Hindlimb muscle (tissue), 1 donor: ENCODE measurements around the gene TTYH1. TPM values are rescaled to one million over a fixed set of nuclear protein-coding genes. Genes with fewer than 3 reads are reported as not detected.
"Not testable (repeated sequence)": the region's sequence is repeated elsewhere in the genome, so short reads cannot be mapped to it uniquely, and the experiment has no call there.

Source experiments
- DNase-seq: peaks from one replicate; pipeline ENCODE4 v3.0.0-alpha.2; 2013
- polyA plus RNA-seq: library from polyadenylated mRNA; unstranded; fragments of 120-200 nt; gene quantifications from one replicate; pipeline ENCODE4 v1.2.1, GENCODE V29; 2013; ENCODE audit not compliant: insufficient read length

The TTYH1 gene
- polyA plus RNA-seq, 1 donor = 3.2 TPM

DNA sequence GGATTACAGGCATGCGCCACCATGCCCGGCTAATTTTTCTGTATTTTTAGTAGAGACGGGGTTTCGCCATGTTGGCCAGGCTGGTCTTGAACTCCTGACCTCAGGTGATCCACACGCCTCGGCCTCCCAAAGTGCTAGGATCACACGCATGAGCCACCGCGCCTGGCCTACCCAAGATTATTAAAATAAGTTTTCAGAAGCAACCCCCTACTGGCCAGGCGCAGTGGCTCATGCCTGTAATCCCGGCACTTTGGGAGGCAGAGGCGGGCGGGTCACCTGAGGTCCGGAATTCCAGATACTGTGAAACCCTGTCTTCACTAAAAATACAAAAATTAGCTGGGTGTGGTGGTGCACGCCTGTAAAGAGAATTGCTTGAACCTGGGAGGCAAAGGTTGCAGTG, 31.1 kb downstream of the TTYH1 start:
- DNase-seq = not testable (repeated sequence)

DNA sequence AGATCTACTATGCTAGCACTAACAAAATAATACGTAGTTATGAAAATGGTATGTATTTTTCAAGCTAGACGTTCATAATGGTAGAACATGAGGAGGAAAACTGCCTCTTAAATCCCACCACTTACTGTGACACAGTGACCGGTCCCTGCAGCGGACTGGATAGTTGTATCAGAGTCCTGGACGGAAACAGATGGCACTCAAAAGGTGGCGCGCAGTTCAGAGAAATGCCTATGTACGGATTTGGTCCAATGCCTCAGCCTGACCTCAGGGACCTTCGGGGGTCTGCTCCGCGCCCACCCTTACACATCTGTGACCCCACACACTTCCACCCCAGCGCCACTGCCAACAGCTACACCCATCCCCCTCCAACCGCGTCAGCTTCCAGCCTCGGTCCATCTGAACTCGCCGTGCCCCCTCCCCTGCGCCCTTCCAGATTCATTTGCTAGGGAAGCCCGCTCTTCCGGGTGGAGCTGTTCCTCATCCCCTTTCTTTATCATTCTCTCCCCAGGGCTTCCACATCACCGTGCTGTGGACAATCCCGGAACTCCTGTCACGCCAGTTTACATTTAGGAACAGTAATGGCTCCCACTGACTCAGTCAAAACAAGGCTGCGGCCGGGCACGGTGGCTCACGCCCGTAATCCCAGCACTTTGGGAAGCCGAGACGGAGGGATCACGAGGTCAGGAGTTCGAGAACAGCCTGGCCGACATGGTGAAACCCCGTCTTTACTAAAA, 32.9 kb downstream of the TTYH1 start:
- no peak for DNase-seq

DNA sequence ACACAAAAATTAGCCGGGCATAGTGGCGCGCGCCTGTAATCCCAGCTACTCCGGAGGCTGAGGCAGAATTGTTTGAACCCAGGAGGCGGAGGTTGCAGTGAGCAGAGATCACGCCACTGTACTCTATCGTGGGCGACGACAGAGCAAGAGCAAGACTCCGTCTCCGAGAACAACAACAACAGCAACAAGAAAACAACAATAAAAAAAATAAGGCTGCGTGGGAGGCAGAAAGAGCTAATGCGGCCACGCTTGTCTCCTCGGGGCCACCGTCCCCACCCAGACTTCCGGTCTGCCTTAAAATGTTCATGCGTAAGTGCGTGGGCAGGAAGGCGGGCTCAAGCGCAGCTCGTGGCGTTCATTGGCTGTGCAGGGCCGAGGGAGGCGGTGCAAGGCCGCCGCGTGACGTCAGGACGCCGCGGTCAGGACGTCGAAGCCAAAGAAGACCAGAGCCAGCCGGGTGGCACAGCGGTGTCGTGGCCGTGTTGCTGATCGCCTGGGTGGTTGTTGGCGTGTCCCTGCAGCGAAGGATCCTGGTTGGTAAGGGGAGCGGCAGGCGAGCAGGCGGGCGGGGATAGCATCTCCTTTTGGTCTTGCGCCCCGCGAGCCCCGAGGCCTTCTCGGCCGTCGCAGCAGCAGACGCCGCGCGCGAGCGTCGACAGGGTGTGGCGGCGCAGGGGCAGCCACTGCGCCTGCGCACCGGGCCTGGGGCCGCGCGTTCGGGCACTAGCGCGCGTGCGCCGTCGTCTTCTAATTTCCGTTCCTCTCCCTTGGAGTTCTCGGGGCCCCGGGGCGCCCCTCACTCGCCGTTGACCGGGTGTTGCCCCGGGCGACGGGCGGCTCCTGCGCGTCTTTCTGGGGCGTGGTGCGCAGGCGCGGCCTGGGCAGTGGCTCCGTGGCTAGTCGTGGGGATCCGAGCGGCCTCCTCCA, 33.8 kb downstream of the TTYH1 start, which contains the start of gene LENG8:
LENG8 (plus strand) TSS at position 426 of the 927 bp plus-strand sequence. CDS start 2,146 bp downstream, outside the sequence.
- DNase-seq = peak; percentile 99

DNA sequence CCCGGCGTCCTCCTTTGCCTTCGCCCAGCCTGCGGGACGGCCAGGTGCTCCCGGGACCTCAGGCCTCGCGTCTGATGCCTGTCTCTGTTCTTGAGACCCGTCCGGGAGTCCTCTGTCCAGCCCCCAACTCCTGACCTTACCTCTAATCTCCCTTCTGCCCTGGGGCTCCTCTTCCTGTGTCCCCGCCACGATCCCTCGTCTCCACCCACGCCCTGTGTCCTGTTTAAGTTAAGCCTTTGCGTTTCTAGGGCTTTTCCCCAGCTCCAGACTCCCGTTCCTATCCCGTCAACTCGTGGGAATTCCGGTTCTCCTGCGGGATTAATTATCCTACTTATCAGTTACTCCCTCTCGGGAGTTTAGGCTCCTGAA, 34.4 kb downstream of the TTYH1 start:
- DNase-seq = no peak

DNA sequence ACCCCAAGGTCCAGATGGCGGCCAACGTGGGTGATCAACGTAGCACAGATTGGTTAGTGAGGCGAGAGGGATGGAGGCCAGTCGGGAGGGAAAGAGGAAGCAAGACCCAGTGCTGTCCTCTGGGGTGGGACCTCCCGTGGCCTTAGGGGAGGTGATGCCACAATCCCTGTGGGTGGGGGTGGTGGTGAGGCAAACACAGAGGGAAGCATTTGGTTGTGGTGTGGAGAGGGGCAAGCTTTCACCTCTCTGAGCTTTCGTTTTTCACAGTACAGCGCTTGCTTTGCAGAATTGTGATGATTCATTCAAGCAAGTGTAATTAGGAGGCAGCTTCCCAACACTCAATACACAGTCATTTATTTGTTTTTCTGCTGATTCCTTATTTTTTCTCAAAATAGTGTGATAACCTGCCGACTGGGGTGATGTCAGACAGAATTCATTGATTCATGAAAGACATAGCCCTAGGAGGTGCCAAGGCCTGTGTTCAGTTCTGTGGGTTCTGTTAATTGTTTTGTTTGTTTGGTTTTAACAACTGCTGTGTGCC, 36.1 kb downstream of the TTYH1 start:
- no peak for DNase-seq

DNA sequence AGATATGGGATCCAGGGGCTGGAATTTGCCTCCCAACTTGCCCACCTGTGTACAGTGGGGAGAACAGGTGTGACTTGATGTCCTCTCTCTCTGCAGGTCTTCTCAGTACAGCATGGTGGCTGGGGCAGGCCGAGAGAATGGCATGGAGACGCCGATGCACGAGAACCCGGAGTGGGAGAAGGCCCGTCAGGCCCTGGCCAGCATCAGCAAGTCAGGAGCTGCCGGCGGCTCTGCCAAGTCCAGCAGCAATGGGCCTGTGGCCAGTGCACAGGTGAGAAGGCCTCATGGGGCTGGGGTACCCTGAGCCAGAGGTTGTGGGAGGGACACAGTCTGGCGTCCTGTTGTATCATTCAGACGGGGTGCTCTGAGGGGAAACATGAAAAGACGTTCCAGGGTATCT, 36.7 kb downstream of the TTYH1 start:
- no peak for DNase-seq

DNA sequence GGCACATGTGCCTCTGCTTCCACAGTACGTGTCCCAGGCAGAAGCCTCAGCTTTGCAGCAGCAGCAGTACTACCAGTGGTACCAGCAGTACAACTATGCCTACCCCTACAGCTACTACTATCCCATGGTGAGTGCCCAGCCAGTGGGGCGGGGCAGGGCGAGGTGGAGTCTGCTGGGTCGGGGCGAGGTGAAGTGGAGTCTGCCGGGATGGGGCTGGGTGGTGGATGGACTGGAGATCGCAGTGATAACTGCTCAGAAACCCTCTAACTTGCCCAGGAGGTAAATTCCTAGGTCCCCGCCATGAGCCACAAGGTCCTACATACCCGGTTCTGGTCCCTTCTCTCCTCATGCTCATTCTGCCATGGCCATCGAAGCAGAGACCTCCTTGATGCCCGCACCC, 37.4 kb downstream of the TTYH1 start:
- DNase-seq = no peak

DNA sequence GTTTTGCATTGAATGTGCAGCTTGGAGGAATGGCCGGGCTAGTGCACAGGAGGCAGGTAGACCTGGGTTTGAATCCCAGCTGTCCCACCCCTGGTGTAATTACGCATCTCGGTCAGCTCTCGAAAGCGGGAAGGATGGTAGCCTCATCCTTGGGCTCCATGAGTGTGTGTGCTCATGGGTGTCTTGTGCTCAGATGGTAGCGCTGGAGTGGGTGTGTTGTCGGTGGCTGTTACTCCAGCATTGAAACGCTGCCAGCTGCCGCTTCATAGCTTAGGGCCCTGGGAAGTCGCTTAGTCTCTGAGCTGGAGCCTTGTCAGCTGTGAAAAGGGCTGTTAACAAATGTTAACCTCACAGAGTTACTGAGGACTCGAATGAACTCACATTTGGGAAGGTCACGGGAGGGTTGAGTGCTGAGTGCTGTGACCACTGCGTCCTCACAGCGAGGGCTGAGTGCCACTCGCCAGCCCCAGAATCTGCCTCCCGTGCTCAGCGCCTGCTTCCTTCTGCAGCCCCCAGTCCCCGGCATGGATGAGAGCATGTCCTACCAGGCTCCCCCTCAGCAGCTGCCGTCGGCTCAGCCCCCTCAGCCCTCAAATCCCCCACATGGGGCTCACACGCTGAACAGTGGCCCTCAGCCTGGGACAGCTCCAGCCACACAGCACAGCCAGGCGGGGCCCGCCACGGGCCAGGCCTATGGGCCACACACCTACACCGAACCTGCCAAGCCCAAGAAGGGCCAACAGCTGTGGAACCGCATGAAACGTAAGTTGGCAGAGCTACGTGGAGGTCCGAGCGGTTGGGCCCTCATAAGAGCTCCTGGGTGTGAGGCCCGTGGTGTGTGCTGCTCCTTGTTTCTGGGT, 38.9 kb downstream of the TTYH1 start:
- no peak for DNase-seq

DNA sequence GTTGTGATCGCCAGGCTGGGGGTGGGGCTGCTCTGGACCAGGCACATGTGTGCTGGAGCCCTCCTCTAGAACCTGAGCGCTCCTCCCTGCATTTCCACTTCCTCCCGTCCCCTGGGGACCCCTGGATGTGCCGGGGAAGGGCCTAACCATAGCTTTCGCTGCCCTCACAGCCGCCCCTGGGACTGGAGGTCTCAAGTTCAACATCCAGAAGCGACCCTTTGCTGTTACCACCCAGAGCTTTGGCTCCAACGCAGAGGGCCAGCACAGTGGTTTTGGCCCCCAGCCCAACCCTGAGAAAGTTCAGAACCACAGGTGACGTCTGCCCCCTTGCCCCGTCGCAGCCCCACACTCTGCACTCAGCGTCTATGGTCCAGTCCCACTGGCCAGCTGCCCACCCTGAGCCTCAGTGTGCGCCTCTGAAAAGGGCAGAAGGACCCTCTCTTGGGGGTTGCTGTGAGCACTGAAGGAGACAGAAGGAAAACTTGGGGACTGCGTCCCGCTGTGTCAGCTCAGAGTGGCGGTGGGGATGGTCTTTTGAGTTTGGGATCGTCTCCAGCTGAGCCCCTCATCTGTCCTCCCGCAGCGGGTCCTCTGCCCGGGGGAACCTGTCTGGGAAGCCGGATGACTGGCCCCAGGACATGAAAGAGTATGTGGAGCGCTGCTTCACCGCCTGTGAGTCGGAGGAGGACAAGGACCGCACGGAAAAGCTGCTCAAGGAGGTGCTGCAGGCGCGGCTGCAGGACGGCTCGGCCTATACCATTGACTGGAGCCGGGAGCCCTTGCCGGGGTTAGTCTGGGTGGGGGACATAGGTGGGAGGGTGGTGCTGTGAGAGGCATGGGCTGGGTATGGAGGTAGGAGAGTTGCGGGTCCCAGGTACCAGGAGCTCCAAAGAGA, 39.8 kb downstream of the TTYH1 start:
- no peak for DNase-seq

DNA sequence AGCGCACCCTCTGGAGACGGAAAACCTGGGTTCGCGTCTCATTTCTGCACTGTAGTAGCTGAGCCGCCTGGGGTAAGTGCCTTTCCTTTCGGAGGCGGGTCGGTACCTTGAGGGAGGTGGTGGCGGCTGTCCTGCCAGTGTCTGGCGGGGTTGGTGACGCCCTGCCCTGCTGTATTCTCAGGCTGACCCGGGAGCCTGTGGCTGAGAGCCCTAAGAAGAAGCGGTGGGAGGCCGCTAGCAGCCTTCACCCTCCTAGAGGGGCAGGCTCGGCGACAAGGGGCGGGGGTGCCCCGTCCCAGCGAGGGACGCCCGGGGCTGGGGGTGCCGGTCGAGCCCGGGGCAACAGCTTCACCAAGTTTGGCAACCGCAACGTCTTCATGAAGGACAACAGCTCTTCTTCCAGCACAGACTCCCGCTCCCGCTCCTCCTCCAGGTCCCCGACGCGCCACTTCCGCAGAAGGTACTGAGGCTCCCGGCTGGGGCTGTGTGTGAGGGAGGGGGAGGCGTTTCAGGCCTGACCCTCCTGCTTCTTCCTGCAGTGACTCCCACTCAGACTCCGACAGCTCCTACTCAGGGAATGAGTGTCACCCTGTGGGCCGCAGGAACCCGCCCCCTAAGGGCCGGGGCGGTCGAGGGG, 40.6 kb downstream of the TTYH1 start:
- DNase-seq = no peak

DNA sequence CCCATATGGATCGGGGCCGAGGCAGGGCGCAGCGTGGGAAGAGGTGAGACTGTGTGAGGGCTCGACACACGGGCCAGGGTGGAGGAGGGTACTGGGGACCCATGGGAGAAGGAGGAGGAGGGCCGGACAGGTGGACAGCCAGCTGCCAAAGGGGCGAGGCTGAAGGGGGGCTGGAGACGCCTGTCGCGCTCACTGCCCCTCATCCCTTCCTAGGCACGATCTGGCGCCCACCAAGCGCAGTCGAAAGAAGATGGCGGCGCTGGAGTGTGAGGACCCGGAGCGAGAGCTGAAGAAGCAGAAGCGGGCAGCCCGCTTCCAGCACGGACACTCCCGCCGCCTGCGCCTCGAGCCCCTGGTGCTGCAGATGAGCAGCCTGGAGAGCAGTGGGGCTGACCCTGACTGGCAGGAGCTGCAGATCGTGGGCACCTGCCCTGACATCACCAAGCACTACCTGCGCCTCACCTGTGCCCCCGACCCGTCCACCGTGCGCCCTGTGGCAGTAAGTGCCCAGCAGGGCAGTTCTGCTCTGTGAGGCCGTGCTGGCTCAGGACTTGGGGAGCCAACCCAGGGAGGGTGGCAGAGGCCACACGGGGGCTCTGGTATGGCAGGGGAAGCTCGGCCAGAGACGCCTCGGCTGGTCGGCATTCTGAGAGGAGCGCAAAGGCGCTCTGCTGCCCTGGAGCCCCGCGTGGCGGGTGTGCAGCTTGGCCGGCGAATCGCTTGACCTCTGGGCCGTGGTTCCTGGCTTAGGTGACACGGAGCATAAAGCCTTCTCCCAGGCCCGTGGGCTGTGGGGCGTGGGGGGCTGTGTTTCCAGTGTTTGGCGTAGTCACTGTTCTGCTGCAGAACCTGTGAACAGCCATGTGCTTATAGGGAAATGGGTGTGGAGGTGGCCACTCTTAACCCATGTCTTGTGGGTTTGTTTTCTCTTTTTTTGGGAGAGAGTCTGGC, 41.4 kb downstream of the TTYH1 start:
- DNase-seq = no peak

DNA sequence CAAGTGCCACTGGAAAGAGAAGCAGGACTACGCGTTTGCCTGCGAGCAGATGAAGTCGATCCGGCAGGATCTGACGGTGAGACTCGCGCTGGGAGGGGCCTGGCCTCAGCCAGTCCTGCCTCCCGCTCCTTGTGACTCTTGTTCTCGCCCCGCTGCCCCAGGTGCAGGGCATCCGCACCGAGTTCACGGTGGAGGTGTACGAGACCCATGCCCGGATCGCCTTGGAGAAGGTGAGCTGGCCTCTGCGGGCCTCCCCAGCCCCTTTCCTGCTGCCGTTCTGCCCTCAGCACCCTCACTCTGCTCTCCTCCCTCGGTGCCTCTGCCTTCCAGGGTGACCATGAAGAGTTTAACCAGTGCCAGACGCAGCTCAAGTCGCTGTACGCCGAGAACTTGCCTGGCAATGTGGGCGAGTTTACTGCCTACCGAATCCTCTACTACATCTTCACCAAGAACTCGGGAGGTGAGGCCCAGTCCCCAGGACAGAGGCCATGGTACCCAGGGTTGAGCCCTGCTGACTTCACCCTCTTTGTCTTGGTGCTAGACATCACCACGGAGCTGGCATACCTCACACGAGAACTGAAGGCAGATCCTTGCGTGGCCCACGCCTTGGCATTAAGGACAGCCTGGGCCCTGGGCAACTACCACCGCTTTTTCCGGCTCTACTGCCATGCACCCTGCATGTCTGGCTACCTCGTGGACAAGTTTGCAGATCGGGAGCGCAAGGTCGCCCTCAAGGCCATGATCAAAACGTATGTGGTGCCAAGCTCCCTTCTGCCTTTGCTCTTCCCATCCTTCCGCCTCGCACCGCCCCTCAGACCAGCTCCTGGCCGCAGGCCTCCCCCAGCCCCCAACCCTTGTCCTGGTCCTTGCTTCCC, 42.7 kb downstream of the TTYH1 start:
- no peak for DNase-seq

DNA sequence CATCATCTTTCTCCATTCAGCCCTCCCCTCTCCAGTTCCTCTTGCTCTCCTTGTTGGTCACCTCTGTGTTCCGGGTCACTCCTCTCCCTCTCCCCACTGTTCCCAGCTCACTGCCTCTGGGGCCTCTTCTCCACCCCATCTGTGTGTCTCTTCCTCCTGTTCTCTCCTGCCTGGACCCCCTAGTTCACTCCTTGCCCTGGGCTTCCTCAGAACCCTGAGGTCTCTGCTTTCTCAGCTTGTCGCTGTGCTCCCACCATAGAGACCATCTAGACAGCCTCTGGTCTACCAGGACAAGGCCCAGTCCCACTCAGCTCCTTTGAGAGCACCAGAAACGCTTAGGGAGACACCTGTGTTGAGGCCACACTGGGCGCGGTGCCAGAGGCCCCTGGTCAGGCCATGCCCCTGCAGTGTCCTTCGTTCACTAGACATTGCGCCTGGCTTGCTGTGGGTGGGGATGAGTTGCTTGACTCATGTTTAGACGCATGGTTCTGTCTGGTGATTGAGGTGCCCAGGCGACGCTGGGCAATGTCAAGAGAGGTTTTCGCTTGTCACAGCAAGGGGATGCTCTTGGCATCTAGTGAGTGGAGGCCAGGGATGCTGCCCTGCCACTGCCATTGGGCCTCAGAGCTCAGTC, 43.5 kb downstream of the TTYH1 start:
- DNase-seq = no peak

DNA sequence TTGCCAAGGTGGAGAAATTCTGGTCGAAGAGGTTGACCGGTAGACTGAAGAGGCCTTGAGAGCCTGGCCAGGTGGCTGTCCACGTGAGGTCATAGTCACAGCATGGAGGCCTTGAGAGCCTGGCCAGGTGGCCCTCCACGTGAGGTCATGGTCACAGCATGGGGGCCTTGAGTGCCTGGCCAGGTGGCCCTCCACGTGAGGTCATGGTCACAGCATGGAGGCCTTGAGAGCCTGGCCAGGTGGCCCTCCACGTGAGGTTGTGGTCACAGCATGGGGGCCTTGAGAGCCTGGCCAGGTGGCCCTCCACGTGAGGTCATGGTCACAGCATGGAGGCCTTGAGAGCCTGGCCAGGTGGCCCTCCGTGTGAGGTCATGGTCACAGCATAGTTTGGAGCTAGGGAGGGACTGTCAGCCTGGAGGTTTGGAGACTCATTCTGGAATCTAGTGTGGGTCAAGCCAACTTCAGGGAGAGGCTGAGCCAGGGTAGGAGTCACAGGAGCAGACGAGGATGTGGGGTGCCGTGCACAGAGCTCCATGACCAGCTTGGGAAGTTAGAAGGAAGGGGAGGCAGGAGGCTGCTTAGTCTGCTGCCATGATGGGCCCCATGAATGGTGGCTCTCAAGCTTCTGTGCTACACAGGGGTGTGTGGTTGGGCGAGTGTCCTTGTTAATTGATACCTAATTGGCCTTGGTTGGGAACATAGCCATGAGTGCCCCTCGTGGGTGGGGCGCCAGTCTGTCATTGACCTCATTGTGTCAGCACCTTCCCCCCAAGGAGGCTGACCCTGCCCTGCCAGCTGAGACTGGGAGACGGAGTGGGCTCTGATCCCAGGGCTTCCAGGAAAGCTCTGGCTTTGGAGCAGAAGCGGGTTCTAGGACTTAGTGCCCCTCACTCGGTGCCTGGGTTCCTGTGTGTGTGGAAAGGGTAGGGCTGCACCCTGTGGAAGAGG, 44.3 kb downstream of the TTYH1 start:
- no peak for DNase-seq

DNA sequence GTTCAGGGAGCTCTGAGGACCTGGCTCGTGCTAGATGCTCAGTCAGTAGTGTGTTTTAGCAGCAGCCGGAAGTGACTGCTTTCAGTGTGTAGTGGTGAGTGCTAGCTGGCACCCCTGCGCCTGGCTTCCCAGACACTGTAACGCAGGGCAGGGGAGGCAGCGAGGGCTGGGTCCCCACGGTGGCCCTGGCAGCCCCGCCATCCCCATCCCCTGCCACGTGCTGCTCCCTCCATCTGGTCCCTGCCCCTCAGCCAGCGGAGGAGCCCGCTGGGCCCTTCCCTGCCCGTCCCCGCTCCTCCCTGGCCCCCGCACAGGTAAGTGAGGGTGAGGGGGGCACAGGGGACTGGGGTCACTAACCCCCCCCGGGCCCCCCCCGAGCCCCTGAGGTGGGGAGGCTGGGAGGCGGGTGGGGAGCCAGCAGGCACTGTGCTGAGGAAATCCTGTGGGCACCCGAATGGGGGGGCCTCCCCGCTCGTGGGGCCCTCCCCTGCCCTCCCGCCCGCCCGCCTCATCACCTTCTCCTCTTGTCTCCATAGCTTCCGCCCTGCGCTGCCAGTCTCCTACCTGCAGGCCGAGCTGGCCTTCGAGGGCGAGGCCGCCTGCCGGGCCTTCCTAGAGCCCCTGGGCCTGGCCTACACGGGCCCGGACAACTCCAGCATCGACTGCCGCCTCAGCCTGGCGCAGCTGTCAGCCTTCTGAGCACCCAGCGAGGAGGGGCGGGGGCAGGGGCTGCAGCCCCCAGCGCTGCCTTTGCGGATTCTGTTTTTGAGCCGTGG, 45.2 kb downstream of the TTYH1 start:
- DNase-seq = no peak

DNA sequence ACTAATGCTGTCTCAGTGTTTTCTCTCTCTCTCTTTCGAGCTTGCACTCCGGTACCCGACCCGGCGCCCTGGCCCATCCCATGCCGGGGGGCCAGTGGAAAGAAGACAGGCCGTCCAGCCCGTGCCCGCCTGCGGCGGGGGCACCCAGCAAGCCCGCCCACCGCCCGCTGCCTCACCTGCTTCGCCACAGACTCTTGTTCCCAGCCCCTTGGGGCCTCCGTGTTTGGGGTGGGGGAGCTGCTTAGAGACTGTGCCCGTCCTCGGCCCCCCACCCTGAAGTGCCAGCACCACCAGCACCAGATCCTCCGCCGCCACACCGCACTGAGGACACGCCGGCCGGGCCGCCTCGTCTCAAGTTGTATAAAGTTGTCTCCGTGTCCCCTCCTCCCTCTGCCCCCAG, 45.9 kb downstream of the TTYH1 start:
- no peak for DNase-seq
